Esophagus (tissue), 2 donors: ENCODE results near the gene SCGB1C2. TPM values are rescaled to one million over a fixed set of nuclear protein-coding genes. Genes with fewer than 3 reads are reported as not detected.
"Not testable (repeated sequence)": the region's sequence is repeated elsewhere in the genome, so short reads cannot be mapped to it uniquely, and the experiment has no call there.

Experiments used
- H3K27ac ChIP-seq, 2 donors: one replicate each; pipeline ENCODE4 v1.5.1; 2013; ENCODE audit warnings: low read depth in 2 of 2, mild to moderate bottlenecking in 2 of 2, inconsistent platforms in 1 of 2, low read length in 1 of 2, moderate library complexity in 1 of 2
- H3K27me3 ChIP-seq, 2 donors: one replicate each; pipeline ENCODE4 v1.6.1; 2013; ENCODE audit warnings: low read length in 2 of 2, control low read depth in 1 of 2, mild to moderate bottlenecking in 1 of 2; ENCODE audit not compliant: insufficient read depth in 2 of 2, control insufficient read depth in 1 of 2
- H3K36me3 ChIP-seq, 2 donors: one replicate each; pipeline ENCODE4 v1.6.1; 2013; ENCODE audit warnings: low read length in 1 of 2; ENCODE audit not compliant: control insufficient read depth in 2 of 2, insufficient read depth in 2 of 2
- H3K4me1 ChIP-seq, 2 donors: one replicate each; pipeline ENCODE4 v1.6.1; 2013; ENCODE audit warnings: low read length in 1 of 2; ENCODE audit not compliant: control insufficient read depth in 2 of 2, insufficient read depth in 2 of 2
- H3K4me3 ChIP-seq, 2 donors: one replicate each; pipeline ENCODE4 v1.5.1; 2013; ENCODE audit warnings: low read length in 2 of 2, mild to moderate bottlenecking in 2 of 2, low read depth in 1 of 2, moderate library complexity in 1 of 2
- H3K9me3 ChIP-seq, 2 donors: one replicate each; pipeline ENCODE4 v1.6.1; 2013; ENCODE audit warnings: mild to moderate bottlenecking in 2 of 2, low read depth in 1 of 2, low read length in 1 of 2, moderate library complexity in 1 of 2; ENCODE audit not compliant: control insufficient read depth in 2 of 2, insufficient read depth in 1 of 2
- WGBS, 2 donors: extraction: QIAGEN DNeasy Blood & Tissue Kit; methylation state at CpG; one replicate each; pipeline ENCODE4 v1.1.7; 2013; 5-methylcytosine and 5-hydroxymethylcytosine counted together
- polyA plus RNA-seq, 2 donors: library from polyadenylated mRNA; stranded (reverse); fragments of 200-250 nt; gene quantifications; one replicate each; pipeline ENCODE4 v1.2.3, GENCODE V29; 2013
- donor health status: healthy with polysubstance abuse.
- donor health status: Bipolar disorder and iron deficiency.

Gene SCGB1C2
- not detected for polyA plus RNA-seq

- not testable (repeated sequence) for H3K4me3 ChIP-seq, H3K36me3 ChIP-seq, H3K27ac ChIP-seq, H3K4me1 ChIP-seq, H3K9me3 ChIP-seq, H3K27me3 ChIP-seq
- WGBS, 2 donors, result 71 to 86% methylated on average over 6 to 11 of the region's 16 CpGs
Measured at GRCh38 chr17:137166-137807, at the start of gene SCGB1C2. Gene SCGB1C2, plus strand, starts transcription at chr17:137569. Its CDS starts 22 bp downstream, at chr17:137591.

GRCh38 chr17:113111-113510, 24.3 kb upstream of the SCGB1C2 start:
- H3K27me3 ChIP-seq, result not testable (repeated sequence)
- no CpG with 5 or more reads among the region's 5 CpGs for WGBS, 2 donors

GRCh38 chr17:118339-118917, 18.9 kb upstream of the SCGB1C2 start:
- not testable (repeated sequence) for H3K36me3 ChIP-seq, H3K27me3 ChIP-seq, H3K4me3 ChIP-seq, H3K4me1 ChIP-seq, H3K9me3 ChIP-seq, H3K27ac ChIP-seq
- WGBS, 2 donors, result 1 to 4% methylated on average over 15 to 19 of the region's 20 CpGs

More at GRCh38 chr17:113111-113510, 24.3 kb upstream of the SCGB1C2 start:
- not testable (repeated sequence) for H3K9me3 ChIP-seq, H3K36me3 ChIP-seq, H3K27ac ChIP-seq, H3K4me1 ChIP-seq, H3K4me3 ChIP-seq

DNA sequence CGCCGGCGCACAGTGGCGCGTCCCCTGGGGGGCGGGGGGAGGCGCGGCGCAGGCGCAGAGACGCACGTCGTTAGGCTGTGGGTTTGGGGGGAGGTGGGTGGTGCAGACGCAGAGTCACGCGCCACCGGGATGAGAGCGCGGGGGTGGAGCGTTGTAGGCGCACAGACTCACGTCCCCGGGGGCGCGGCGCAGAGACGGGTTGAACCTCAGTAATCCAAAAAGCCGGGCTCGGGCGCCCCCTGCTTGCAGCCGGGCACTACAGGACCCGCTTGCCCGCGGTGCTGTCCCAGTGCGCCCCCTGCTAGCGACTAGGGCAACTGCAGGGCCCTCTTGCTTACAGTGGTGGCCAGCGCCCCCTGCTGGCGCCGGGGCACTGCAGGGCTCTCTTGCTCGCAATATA, 3.4 kb upstream of the SCGB1C2 start:
- not testable (repeated sequence) for H3K4me3 ChIP-seq, H3K4me1 ChIP-seq, H3K27ac ChIP-seq, H3K27me3 ChIP-seq, H3K36me3 ChIP-seq, H3K9me3 ChIP-seq
- WGBS, 2 donors, result 96% methylated on average over 5 to 11 of the region's 40 CpGs

- H3K27ac ChIP-seq, H3K36me3 ChIP-seq, H3K4me3 ChIP-seq, H3K9me3 ChIP-seq, H3K4me1 ChIP-seq, H3K27me3 ChIP-seq: not testable (repeated sequence)
- WGBS, 2 donors, result 50 to 77% methylated on average over 3 to 12 of the region's 25 CpGs
Measured at GRCh38 chr17:134332-134785, 3.0 kb upstream of the SCGB1C2 start.

DNA sequence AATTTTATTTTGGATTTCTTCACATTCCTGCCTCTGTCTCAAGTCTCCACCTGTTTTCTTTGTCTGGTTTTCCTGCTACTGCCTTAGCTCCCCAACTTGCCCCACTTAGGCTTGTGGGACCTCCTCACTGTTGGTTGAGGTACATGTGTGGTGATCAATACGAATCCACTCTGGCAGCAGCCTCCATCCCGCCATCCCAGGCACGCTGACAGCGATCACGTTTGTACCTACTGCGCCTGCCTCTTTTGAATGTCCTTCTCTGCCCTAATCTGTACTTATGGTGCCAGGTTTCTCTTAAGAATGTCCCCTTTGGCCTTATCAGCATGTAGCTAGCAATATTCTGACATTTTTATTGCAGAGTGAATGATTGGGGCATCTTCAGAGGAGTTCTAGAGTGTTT, 2.3 kb upstream of the SCGB1C2 start:
- not testable (repeated sequence) for H3K4me3 ChIP-seq, H3K4me1 ChIP-seq, H3K36me3 ChIP-seq, H3K27me3 ChIP-seq, H3K27ac ChIP-seq, H3K9me3 ChIP-seq
- WGBS, 2 donors, result 80 to 81% methylated on average over 6 of the region's 6 CpGs

- H3K27ac ChIP-seq, H3K4me3 ChIP-seq, H3K9me3 ChIP-seq, H3K27me3 ChIP-seq, H3K4me1 ChIP-seq, H3K36me3 ChIP-seq: not testable (repeated sequence)
- no CpG with 5 or more reads among the region's 1 CpG for WGBS, 2 donors
Measured at GRCh38 chr17:135895-136294, 1.5 kb upstream of the SCGB1C2 start.

DNA sequence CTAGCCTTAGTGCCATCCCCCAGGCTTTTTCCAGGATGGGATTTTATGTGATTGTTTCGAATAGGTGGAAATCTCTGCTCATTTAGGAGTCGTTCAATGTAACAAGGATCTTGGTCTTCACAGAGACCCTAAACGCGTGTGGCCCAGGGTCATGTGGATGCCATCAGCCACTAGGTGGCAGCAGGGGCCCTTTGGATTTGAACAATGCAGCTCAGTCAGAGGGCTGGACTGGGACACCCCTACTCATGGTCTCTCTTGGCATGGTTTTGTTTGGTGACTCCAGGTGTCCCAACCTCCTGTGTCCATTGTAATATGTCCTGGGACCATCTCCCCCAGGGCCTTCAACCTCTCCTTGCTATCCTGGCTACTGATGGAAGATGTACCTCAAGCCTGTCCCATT, 838 bp upstream of the SCGB1C2 start:
- H3K27me3 ChIP-seq, H3K9me3 ChIP-seq, H3K27ac ChIP-seq, H3K36me3 ChIP-seq, H3K4me1 ChIP-seq, H3K4me3 ChIP-seq: not testable (repeated sequence)
- WGBS, 2 donors, result 4 to 7% methylated on average over 3 of the region's 4 CpGs

DNA sequence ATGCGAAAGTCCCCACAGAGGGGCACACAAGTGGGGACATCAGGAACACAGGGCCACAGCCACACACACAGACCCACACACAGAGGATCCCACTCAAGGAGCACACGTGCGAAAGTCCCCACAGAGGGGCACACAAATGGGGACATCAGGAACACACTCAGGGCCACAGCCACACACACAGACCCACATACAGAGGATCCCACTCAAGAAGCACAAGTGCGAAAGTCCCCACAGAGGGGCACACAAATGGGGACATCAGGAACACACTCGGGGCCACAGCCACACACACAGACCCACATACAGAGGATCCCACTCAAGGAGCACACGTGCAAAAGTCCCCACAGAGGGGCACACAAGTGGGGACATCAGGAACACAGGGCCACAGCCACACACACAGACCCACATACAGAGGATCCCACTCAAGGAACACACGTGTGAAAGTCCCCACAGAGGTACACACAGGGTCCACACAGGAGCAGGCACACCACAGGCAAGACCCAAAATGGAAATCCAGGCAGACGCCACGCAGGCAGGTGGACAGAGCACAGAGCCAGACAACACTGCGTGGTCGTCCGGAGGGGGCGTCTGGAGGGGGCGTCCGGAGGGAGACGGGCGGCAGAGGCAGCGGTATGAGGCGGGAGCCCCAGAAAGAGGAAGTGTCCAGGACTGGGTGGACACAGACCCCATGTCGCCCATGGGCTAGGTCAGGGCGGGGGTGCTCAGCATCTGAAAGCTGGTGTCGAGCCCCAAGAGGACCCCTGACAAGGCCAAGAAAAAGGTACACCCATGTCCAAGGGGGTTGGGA, 2.2 kb downstream of the SCGB1C2 start:
- H3K4me1 ChIP-seq, H3K9me3 ChIP-seq, H3K36me3 ChIP-seq, H3K4me3 ChIP-seq, H3K27me3 ChIP-seq, H3K27ac ChIP-seq: not testable (repeated sequence)
- WGBS, 2 donors, result 65 to 74% methylated on average over 16 to 21 of the region's 22 CpGs
